SK-MEL-5 (cell line): ENCODE results near the gene SVEP1. TPM values are rescaled to one million over a fixed set of nuclear protein-coding genes. Genes with fewer than 3 reads are reported as not detected.
"Not testable (repeated sequence)": the region's sequence is repeated elsewhere in the genome, so short reads cannot be mapped to it uniquely, and the experiment has no call there.

Experiments
- DNase-seq: peaks from one replicate; pipeline ENCODE4 v3.0.0-alpha.2; 2016; ENCODE audit warnings: low read depth, low spot score
- in situ Hi-C: cut with HindIII; loops from 2 replicates; pipeline ENCODE4 v1.10.0; 2016; ENCODE audit warnings: low sequenced_read_pairs, high pct_unique_total_duplicates, low pct_unique_long_range_greater_than_20kb
- polyA plus RNA-seq, 2 experiments: library from polyadenylated mRNA; depleted of rRNA; stranded (reverse); fragments of >200 nt; gene quantifications; 2 replicates each; pipeline ENCODE4 v1.2.3, GENCODE V29; 2015
- total RNA-seq: library from RNA; depleted of rRNA; stranded (reverse); fragments of >200 nt; shearing (Covaris generic); gene quantifications from 2 replicates; pipeline ENCODE4 v1.2.3, GENCODE V29; 2014; rRNA removed

Gene SVEP1
- total RNA-seq, result not detected in 2 replicates
- polyA plus RNA-seq (2015; cell fraction: cytosol; rRNA removed), result 0.01 TPM in 1 of 2 replicates, not detected in the other
- polyA plus RNA-seq (2015; cell fraction: nucleus; rRNA removed), result 0.02 TPM in 1 of 2 replicates, not detected in the other

GRCh38 chr9:110579034-110579861 is at the start of gene SVEP1:
Gene SVEP1, minus strand, starts transcription at chr9:110579741. Its CDS starts 198 bp downstream, at chr9:110579543.
- no peak for DNase-seq
- in situ Hi-C loops, result no loop called here

DNA sequence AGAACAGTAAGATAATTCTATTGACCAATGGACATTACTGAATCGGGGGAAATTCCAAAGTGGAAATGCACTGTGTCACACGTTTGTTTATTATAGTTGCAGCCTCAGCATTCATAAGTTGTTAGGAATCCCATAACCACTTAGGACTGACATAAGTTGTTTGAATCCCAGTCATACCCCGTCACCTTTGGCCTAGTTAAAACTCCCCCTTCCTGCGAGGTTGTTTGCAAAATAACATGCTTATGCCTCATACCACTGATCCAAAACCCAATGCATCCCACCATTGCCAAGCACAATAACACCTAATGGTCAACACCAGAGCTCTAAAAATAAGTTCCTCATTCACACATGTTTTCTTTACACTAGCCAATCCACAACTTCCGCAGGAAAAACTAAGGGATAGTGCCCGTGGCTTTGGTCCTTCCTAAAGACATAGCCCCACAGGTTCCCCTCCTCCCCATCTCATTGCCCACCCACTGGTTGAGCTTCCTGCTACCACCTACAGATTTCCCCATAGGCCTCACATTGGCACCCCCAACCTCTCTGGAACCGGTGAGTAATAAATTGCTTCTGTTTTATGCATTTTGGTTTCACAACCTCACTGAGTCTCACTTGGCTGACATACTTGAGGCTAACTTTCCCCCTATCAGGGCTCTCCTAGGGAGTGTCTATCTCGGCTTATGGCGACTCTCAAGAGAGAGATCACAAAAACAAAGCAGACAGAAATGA is 46.7 kb upstream of the SVEP1 start:
- DNase-seq, result no peak
- in situ Hi-C loops, result no loop called here

DNA sequence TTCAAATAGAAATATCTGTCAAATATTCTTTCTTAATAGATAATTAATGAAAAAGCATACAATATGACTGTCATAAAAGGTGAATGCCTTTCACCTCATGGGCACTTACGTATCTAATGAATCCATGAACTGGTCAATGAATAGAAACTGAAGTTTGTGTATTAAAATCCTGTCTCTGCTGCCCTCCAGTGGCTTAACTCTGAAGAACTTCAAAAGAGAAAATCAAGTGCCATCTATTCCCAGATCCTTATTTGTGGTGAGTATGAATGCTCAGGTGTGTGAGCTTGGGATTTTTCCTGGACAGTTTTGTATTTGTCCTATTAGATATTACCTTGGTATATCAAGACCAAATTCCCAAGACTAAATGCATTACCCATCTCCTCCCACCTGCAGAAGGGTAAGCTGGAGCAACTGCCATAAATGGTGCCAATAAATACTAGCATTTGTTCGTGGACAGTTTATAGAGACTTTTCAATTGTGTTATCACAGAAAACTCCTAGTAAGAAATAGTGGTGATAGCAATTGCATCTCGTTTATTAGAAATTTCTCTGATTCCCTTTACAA is 44.0 kb upstream of the SVEP1 start:
- in situ Hi-C loops, result no loop called here
- peak; percentile 71 for DNase-seq

- in situ Hi-C loops, result no loop called here
Measured at GRCh38 chr9:110622368-110622767, 42.8 kb upstream of the SVEP1 start.

DNA sequence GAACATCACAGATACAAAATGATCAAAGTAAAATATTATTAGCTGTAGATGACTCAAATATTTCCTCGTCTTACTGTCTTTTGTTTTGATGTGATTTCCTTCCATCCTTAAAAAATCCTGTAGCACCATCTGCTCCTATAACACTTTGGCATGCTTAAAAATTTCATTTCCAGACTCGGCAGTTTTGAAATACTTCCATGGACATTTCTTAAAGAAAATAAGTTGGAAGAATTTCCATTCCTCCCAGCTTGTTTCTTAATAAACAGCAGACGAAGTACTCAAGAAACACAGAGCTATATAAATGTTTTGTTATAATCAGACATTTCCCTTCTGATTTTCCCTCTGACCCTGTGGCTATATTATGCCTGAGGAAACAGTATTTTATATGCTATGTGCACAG is 41.2 kb upstream of the SVEP1 start:
- DNase-seq, result no peak
- in situ Hi-C loops, result no loop called here

More at GRCh38 chr9:110622368-110622767, 42.8 kb upstream of the SVEP1 start:
- DNase-seq, result no peak

DNA sequence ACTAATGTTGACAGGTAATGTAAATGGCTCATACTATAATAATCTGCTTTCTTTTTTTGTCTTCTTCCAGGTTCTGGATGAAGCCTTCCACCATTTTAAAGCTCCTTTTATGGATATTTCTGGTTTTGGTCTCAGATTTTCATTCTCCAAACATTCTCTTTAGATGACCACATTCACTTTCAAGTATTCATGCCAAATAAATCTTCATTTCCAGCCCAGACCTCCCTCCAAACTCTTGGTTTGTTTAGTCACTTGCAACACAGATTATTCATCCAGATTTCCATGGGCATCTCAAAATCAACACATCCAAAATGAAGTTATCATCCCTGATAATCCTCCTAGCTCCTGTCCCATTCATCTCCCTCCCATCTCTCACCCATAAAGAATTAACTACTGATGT is 40.3 kb upstream of the SVEP1 start:
- no peak for DNase-seq

DNA sequence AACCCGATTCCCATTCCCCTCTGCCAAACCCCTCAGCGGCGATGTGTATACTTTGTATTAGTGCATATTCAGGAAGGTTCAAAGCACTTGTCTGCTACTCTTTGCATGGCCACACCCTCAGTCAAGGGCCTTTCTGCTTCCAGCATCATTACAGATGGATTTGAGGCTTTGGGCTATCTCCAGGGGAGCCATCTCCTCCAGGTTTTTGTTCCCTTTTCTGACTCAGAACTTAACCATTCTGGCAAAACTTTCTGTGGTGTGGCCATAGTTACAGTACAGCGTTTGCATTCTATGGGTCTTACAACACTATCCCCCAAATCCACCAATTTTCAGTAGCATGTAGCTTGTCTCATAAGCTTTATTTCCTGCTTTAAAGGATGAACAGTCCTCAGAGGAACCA is 36.0 kb upstream of the SVEP1 start:
- DNase-seq, result no peak
- in situ Hi-C loops, result no loop called here

More for the DNA sequence above, 40.3 kb upstream of the SVEP1 start:
- in situ Hi-C loops, result no loop called here

GRCh38 chr9:110614576-110614975 is 35.0 kb upstream of the SVEP1 start:
- in situ Hi-C loops, DNase-seq: not testable (repeated sequence)

DNA sequence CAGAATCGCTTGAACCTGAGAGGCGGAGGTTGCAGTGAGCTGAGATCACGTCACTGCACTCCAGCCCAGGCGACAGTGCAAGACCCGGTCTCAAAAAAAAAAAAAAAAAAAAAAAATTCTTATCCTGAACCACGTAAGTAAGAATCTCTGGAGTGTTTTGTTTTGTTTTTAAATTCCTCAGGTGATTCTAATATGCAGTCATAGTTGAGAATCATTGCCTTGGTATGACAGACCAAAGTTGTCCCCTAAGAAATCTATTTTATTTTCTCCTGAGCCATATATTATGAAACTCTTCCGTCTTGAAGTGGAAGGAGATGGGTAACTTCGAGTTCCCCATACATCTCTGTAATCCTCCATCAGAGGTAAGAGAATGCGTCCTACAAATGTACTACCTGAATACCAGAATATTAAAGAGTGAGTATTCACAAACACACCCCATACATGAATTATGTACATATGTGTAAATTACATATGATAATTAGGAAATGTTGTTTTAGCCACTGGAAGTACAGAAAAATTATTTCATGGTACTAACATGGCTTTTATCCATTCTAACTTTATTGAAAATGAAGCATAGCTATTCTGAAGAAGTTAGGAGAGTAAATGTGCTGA is 26.7 kb upstream of the SVEP1 start:
- in situ Hi-C loops, result no loop called here
- DNase-seq, result no peak

- in situ Hi-C loops, result no loop called here
Measured at GRCh38 chr9:110605565-110605964, 26.0 kb upstream of the SVEP1 start.

GRCh38 chr9:110604171-110604601 is 24.6 kb upstream of the SVEP1 start:
- in situ Hi-C loops, result no loop called here
- DNase-seq, result no peak

More at GRCh38 chr9:110605565-110605964, 26.0 kb upstream of the SVEP1 start:
- no peak for DNase-seq

- in situ Hi-C loops, result no loop called here
- no peak for DNase-seq
Measured at GRCh38 chr9:110602281-110602680, 22.7 kb upstream of the SVEP1 start.

DNA sequence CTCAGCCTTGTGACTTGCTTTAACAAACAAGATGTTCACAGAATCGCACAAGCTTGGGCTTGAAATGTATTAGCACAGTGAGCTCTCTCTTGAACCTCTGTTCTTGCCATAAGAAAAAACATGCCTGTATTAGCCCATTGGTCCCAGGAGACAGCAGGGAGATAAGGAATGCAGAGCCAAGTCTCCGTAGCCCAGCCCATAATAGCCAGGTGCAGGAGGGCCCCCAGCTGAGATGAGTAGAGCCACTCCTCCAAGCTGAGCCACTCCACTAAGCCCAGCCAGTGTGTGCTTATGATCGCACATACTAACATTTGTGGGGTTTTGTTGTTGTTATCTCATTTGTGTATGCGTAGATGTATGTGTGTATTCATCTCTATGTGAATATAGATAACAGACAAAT is 21.6 kb upstream of the SVEP1 start:
- in situ Hi-C loops, result no loop called here
- no peak for DNase-seq

DNA sequence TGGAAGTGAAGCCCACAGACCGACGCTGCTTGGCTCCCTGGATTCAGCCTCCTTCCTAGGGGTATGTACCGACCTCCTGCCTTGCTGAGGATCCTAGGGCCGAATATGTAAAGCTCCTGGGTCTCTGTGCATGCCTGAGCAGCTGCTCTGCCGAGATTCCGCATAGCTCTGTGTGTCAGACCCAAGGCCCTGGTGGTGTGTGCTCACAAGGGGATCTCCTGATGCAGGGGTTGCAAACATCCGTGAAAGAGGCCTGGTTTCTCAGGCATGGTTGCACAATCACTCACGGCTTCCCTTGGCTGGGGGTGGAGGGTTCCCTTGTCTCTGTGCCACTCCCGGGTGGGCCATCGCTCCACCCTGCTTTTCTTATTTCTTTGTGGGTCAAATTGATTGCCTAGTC is 19.9 kb upstream of the SVEP1 start:
- in situ Hi-C loops, result no loop called here
- DNase-seq, result no peak

GRCh38 chr9:110592044-110592830 is 12.7 kb upstream of the SVEP1 start:
- in situ Hi-C loops, result no loop called here
- DNase-seq, result no peak

DNA sequence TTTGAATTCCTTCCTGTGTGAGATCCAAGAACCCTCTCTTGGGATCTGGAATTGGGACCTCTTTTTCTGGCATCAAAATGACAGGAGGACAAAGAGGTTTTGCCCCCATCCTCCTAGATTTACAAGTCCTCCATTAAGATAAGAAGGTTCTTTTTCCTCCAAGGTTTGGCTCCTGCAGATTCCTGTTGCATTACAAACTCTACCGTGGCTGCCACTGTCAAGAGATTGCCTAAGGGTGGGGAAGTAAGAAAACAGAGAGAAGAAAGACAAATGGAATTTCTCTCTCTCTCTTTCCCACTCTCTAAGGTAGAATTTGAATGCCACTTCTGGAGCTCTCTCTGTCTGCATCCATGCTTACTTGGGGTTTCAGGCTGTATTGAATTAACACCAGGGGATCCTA is 12.0 kb upstream of the SVEP1 start:
- DNase-seq, result no peak
- in situ Hi-C loops, result no loop called here

GRCh38 chr9:110590816-110591215 is 11.3 kb upstream of the SVEP1 start:
- in situ Hi-C loops, result no loop called here

More at GRCh38 chr9:110590816-110591215, 11.3 kb upstream of the SVEP1 start:
- no peak for DNase-seq
